GM21717 (cell line): Measurements from ENCODE around the gene TALDO1.

Source experiments
- ATAC-seq: cut with Tn5 transposase; IDR thresholded peaks from one replicate; pipeline ENCODE4 v1.9.1; 2021; ENCODE audit warnings: mild to moderate bottlenecking, moderate library complexity; ENCODE audit not compliant: unreplicated experiment

TALDO1 gene

DNA sequence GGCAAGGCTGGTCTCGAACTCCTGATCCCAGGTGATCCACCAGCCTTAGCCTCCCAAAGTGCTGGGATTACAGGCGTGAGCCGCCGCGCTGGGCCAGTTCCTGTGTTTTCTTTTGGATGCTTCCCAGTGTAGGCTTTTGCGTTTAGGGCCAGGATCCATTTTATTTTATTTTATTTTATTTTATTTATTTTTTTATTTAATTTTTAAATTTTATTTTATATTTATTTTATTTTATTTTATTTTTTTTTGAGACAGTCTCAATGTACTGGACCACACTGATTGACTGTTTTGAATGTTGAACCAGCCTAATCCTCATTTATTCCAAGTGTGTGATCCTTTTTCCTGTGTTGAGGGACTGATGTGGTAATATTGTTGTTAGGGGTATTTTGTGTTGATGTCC lies 32.8 kb upstream of the TALDO1 start:
- ATAC-seq: no peak

DNA sequence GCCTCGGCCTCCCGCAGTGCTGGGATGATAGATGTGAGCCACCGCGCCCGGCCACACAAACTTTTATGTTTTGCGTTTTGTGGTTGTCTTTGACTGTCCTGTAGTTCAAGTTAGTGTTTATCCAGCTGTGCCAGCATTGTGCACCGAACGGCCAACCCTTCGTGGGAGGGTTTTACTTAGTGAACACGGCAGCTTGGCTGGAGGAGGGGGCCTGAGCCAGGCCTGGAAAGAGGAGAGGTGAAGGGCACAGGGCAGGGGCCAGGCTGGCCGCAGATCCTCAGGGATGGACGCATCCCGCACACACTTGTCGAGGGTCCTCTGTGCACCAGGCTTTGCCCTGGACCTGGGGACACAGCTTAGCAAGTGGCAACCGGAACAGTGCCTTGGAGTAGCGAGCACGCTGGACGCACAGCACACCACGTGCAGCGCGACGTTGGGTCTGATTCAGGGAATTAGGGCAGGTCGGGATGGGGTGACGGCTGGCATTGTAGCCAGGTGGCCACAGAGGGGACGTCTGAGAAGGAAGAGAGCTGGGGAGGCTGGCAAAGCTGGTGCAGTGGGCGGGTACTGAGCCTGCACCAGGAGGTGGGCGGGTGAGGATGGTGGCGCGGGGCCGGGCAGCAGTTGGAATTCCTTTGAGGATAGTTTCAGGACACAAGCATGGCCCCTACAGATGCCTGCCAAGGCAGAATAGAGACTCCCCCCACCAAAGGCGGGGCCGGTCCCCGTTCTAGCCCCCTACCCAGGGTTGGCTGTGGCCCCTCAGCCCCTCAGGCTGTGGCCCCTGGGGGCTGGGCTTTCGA lies 27.8 kb upstream of the TALDO1 start:
- ATAC-seq: no peak

DNA sequence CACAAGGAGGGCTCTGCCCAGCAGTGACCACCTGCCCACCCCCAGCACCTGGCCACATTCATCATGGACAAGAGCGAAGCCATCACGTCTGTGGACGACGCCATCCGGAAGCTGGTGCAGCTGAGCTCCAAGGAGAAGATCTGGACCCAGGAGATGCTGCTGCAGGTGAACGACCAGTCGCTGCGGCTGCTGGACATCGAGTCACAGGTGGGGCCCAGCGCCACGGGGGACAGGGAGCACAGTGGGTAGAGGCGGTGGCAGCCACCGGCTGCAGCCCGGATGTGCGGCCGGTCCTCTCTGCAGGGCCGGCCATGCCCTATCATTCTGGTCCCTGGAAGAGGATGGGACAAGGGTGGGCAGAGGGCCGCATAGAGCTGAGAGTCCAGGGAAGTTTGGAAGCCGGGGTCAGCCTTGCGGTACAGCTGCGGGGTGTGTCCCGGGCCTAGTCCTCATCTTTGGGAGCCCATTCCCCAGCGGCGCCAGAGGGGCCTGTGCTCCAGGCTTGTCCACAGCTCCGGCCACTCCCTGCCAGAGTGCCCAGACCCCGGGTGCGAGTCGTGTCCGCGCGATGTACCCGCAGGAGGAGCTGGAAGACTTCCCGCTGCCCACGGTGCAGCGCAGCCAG lies 27.1 kb upstream of the TALDO1 start:
- ATAC-seq: no peak

DNA sequence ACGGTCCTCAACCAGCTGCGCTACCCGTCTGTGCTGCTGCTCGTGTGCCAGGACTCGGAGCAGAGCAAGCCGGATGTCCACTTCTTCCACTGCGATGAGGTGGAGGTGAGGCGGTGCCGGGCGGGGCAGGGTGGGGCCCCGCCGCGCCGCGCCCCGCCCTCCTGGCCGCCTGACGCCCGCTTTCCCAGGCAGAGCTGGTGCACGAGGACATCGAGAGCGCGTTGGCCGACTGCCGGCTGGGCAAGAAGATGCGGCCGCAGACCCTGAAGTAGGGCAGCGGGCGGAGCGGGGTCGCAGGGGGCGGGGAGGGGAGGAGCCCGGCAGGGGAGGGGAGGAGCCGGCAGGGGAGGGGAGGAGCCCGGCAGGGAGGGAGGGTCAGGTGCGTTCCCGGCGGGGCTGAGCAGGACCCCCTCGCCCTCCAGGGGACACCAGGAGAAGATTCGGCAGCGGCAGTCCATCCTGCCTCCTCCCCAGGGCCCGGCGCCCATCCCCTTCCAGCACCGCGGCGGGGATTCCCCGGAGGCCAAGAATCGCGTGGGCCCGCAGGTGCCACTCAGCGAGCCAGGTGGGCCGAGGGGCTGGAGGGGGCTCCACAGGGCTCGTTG lies 26.5 kb upstream of the TALDO1 start:
- no peak for ATAC-seq

DNA sequence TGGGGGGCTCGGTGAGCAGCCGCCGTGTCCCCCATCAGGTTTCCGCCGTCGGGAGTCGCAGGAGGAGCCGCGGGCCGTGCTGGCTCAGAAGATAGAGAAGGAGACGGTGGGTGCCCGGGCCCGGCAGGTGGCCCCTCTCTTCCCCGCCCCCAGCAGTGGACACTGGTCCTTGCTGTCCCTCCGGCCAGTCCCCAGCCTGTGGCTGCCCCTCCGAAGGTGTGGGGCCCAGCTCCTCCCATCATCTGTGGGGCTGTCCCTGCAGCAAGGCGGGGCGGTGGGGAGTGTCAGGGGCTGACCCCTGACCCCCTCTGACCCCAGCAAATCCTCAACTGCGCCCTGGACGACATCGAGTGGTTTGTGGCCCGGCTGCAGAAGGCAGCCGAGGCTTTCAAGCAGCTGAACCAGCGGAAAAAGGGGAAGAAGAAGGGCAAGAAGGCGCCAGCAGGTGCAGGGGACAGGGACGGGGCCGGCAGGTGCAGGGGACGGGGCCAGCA lies 26.0 kb upstream of the TALDO1 start:
- no peak for ATAC-seq

DNA sequence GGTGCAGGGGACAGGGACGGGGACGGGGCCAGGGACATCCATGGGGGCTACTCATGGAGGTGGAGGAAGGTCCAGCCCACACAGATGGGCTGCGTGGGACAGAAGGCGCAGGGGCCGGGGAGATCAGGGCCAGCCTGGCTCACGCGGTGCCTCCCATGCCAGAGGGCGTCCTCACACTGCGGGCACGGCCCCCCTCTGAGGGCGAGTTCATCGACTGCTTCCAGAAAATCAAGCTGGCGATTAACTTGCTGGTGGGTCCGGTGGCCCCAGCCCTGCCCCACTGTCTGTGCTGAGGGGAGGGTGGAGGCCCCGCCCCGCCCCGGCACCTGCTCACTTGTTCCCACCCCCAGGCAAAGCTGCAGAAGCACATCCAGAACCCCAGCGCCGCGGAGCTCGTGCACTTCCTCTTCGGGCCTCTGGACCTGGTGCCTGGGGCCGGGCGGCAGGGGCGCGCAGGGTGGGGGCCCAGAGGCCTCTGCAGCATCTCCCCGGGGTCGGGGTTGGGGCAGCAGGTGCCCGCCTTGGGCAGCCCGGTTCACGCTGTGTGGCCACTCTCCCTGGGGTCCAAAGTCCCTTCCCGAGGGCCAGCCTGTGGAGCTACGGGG lies 25.4 kb upstream of the TALDO1 start:
- no peak for ATAC-seq

DNA sequence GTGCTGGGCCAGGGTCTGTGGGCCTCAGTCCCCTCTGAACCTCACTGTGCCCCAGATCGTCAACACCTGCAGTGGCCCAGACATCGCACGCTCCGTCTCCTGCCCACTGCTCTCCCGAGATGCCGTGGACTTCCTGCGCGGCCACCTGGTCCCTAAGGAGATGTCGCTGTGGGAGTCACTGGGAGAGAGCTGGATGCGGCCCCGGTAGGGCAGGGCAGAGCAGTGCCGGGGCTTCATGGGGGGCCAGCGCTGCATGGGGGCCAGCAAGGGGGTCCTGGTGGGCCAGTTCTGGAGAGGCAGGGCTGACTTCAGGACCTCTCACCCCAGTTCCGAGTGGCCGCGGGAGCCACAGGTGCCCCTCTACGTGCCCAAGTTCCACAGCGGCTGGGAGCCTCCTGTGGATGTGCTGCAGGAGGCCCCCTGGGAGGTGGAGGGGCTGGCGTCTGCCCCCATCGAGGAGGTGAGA lies 24.9 kb upstream of the TALDO1 start:
- ATAC-seq: no peak

DNA sequence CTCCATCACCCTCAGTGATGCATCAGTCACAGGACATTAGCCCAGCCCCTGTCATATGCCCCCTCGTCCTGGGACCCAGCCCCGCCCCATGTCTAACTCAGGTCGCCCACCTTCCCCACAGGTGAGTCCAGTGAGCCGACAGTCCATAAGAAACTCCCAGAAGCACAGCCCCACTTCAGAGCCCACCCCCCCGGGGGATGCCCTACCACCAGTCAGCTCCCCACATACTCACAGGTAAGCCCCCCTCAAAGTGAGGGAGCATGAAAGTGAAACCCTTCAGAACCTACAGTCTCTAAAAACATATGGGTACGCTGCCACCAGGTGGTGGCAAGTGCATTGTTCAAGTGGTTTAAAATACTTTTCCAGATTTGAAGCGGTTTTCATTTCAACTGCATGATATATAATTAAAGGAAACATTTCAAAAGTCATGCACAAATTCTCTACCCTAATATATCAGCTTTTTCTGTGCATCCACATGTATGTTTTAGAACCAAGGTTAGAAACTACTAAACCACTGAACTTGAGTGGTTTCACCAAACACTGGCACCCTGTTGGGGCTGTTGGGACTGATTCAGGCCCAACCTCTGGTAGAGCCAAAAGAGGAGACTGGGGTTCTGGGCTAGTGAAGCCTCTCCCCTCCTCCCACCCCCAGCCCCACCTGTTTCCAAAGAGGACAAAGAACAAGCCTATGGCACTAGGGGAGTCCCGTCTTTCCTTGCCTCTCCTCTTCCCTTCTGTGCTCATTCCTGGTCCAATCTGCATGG lies 24.0 kb upstream of the TALDO1 start:
- ATAC-seq: no peak

DNA sequence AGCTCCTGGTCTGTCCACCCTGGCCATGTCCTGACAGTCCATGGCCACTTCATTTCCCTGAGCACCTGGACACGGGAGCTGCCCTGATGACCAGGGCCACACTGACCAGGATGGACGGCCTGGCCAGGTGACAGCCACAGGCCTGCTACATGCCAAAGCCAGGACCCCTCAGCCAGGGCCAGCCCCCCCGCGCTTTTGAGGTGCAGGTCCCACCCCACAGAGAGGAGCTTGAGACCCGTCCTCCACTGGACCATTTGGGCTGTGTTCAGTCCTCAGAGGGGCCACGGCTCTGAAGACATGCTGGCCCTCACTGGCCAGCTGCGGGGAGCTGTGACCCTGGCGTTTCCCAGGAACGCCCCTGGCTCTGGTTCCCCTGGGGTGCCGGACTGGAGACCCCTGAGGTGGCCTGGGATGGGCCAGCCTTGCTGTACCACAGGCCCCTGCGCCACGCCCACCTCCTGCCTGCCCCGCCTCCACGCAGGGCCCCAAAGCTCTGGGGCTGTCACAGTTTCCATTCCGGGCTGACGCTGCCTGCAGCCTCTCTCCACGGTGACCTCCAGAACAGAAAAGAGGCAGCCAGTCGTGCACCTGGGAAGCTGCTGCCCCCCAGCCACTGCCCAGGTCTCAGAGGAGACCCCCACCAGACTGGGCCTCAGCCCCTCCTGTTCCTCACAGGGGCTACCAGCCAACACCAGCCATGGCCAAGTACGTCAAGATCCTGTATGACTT lies 23.1 kb upstream of the TALDO1 start:
- no peak for ATAC-seq

DNA sequence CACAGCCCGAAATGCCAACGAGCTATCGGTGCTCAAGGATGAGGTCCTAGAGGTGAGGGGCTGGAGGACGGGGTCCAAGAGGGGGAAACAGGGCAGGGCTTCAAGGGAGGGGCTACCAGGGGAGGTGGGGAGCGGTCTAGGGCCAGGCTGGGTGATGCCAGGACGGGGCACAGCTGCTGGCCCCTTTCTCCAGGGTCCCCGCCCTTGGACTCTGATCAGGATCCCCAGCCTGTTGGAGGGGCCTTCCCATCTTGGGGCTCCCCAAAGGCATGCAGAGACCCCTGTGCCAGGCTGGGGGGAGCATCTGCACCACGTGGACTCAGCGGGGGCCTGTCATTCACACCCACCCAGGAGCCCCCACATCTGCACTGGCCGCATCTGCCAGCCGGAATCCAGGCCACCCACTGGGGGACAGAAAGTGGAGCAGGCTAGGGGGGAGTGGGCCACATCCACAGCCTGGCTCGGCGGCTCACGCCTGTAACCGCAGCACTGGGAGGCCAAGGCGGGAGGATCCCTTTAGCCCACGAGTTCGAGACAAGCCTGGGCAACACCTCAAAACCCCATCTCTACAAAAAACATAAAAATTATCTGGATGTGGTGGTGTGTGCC lies 22.4 kb upstream of the TALDO1 start:
- ATAC-seq: no peak

DNA sequence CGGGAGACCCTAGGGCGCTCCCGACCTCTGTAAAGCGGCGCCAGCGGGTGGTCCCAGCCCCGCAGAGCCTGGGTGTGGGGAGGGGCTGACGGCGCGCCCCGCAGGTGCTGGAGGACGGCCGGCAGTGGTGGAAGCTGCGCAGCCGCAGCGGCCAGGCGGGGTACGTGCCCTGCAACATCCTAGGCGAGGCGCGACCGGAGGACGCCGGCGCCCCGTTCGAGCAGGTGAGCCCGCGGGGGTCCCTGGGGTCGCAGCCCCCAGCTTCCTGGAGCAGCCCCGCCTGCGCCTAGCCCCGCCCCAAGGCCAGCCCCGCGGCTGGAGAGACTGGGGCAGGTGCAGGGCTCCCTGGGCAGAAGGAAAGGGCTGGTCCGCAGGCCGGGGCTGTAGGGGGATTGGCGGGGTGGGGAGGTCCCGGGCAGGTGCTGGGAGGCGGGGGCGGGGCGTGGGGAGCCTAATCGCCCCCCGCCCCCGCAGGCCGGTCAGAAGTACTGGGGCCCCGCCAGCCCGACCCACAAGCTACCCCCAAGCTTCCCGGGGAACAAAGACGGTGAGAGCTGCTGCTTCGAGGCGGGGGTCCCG lies 21.6 kb upstream of the TALDO1 start:
- ATAC-seq: no peak

DNA sequence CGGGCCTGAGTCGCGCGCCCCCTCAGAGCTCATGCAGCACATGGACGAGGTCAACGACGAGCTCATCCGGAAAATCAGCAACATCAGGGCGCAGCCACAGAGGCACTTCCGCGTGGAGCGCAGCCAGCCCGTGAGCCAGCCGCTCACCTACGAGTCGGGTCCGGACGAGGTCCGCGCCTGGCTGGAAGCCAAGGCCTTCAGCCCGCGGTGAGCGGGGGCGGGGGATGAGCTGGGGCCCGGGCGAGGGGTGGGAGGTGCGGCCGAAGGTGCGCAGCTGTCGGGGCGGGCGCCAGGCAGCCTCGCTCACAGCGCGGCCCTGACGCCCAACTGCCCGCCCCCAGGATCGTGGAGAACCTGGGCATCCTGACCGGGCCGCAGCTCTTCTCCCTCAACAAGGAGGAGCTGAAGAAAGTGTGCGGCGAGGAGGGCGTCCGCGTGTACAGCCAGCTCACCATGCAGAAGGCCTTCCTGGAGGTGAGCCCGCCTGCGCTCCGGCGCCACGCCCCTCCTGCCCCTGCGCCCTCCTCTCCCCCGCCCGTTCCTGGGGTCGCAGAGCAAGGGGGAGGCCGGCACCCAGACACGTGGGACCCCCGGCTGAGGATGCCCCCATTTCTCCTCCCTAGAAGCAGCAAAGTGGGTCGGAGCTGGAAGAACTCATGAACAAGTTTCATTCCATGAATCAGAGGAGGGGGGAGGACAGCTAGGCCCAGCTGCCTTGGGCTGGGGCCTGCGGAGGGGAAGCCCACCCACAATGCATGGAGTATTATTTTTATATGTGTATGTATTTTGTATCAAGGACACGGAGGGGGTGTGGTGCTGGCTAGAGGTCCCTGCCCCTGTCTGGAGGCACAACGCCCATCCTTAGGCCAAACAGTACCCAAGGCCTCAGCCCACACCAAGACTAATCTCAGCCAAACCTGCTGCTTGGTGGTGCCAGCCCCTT lies 20.7 kb upstream of the TALDO1 start:
- ATAC-seq: no peak

DNA sequence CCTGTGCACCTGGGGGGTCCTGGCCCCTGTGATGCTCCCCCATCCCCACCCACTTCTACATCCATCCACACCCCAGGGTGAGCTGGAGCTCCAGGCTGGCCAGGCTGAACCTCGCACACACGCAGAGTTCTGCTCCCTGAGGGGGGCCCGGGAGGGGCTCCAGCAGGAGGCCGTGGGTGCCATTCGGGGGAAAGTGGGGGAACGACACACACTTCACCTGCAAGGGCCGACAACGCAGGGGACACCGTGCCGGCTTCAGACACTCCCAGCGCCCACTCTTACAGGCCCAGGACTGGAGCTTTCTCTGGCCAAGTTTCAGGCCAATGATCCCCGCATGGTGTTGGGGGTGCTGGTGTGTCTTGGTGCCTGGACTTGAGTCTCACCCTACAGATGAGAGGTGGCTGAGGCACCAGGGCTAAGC lies 20.0 kb upstream of the TALDO1 start:
- ATAC-seq: no peak

DNA sequence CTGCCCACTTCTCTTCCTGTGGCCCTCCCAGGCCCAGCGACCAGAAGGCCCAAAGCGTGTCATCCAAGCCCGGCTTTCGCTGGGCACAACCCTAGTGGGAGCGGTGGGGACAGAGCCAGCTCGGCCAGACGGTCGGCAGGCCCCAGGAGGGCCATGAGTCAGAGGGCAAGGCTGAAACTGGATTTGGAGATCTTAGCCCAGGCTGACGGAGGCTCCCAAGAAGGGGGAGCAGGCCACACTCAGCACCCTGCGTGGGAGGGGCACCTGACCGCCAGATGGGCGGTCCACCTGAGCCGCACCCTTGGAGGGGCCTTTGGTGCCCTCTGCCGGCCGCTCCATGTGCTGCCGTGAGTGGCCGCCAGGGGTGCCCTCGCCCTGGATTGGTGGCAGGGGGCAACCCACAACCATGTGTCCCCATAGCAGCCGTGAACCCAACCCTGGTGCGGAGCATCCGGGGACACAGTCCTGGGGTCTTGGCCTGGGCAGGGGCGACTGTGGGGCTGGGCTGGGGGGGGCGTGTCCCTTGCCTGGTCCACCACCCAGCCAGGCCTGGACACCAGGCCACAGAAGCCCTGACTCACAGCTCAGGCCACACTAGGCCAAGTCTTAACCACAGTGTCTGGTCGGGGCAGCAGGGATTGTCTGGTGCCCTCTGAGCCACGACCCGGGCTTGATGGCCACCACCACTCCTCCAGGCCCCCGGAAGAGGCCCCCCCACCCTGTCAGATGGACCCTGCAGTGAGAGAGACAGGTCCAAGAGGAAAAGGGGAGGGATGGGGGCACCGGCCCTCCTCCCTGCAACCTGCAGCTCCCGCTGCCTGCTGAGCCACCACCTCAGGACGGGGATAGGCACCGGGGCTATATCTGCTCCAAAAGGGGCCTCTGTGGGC lies 19.2 kb upstream of the TALDO1 start:
- no peak for ATAC-seq

DNA sequence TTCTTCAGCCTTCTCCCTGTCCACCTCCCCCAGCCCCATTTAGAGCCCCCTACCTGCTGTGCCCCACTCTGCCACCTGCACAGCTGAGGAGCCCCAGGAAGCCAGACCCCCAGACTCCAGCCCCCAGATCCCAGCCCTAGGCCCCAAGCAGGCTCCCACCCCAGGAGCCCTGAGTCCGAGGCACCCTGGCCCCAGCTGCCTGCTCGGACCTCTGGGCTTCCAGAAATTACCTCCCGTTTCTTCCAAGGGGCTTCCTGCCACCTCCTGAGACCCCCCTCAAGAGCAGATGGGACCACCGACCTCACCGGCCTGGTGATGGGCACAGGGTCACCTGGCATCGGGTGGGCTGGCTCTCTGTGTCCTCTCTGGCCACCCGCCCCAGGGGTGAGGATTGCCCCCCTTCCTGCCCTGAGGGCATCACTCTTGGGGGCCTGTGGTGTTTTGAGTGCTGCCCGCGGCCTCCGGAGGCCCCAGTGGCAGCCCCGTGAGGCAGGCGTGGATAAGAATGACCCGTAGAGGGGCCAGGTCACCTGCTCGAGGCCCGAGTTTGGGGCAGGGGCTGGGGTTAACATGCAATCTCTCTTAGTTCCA lies 18.3 kb upstream of the TALDO1 start:
- no peak for ATAC-seq

DNA sequence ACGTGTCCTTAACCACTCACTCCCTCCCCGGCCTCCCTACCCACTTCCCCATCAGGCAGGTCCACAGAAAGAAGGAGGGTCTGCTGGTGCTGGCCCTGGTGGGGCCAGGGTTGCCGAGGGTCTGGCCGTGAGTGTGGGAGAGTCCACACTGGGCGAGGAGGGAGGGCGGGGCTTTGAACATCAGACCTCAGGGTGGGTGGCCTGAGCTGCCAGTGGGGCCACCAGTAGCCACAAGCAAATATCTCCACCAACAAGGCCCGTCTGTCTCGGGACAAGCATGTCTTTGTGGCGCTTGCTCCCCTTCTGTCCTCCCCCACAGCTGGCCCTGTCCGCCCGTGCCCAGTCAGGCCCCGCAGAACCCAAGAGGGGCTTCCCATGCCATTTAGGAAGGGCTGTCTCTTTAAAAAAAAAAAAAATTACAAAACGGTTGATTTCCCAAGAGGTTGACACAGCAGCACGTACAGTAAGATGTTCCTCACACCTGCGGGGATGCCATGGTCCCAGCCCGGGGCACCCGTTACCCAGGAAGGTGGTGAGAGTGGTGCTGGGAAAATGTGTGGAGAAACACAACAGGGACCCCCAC lies 17.7 kb upstream of the TALDO1 start:
- no peak for ATAC-seq

DNA sequence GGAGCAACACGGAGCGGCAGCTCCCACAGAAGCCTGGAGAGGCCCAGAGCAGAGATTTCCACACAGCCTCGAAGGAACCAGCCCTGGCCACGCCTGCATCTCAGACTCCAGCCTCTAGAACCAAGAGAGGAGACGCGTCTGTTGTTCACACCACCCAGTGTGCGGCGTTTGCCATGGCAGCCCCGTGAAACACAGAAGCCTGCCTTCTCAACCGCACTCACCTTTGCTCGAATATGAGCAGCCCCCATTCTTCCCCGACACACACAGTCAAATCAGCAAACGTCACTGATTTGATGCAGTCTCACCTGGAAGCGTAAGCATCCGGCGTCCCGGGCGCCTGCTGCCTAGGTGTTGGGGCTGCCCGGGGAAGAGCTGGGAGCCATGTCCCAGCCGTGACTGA lies 14.2 kb upstream of the TALDO1 start:
- no peak for ATAC-seq
